C4-2B (cell line): ENCODE results near the gene UBXN7.
"Not testable (repeated sequence)": the region's sequence is repeated elsewhere in the genome, so short reads cannot be mapped to it uniquely, and the experiment has no call there.

Source experiments
- CTCF ChIP-seq: fragments of 450-650 bp; conservative IDR thresholded peaks from 2 replicates; pipeline ENCODE4 v1.5.1; 2017; ENCODE audit warnings: mild to moderate bottlenecking
- ZFX ChIP-seq: fragments of 450-650 bp; IDR thresholded peaks from 2 replicates; pipeline ENCODE4 v1.6.1; 2017

- TF ChIP-seq CTCF, ZFX: not testable (repeated sequence)
These were observed 45.4 kb downstream of the UBXN7 start for GRCh38 chr3:196386797-196387196.
